ENCODE results near the gene DNAJC11.
A peak's percentile ranks its signal among the peaks of the same experiment; 100 is the strongest.
"Not testable (repeated sequence)": the region's sequence is repeated elsewhere in the genome, so short reads cannot be mapped to it uniquely, and the experiment has no call there.

DNAJC11 gene, protein sequence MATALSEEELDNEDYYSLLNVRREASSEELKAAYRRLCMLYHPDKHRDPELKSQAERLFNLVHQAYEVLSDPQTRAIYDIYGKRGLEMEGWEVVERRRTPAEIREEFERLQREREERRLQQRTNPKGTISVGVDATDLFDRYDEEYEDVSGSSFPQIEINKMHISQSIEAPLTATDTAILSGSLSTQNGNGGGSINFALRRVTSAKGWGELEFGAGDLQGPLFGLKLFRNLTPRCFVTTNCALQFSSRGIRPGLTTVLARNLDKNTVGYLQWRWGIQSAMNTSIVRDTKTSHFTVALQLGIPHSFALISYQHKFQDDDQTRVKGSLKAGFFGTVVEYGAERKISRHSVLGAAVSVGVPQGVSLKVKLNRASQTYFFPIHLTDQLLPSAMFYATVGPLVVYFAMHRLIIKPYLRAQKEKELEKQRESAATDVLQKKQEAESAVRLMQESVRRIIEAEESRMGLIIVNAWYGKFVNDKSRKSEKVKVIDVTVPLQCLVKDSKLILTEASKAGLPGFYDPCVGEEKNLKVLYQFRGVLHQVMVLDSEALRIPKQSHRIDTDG

DNA sequence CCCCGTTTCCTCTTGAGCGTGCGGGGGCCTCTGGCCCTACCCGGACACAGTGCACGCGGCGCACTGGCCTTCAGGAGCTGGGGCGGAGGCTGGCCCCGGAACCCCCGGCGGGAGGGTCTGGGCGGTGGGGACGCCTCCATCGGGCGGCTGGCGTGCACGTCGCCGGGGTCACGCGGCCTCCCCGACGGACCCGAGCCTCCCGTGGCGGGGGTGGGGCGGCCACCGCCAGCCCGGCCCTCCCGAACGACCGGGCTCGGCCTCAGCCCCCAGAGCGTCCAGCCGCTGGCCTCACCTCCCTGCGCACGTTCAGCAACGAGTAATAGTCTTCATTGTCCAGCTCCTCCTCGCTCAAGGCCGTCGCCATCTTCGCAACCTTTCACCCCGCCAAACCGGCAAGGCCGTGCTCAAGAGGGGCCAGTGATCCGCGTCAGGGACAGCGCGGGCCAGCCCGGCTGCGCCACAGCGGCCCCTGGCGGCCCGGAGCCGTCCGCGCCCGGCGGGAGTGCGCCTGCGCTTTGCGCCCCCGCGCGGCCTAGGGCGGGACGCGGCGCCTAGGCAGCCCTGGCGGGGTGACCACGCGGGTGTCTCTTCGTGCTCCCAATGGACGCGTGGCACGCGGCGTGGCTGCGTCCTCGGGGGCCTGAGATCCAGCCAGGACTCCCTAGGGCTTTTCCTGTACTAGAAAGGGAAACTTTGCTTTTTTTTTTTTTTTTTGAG is at the start of gene DNAJC11:
DNAJC11 (minus strand) TSS at position 380 of the 717 bp plus-strand sequence; CDS start at position 364, 16 bp downstream.
- peak; percentile 85 to 88 for DNase-seq

GRCh38 chr1:6750490-6750889 is 48.9 kb upstream of the DNAJC11 start:
- DNase-seq = no peak

DNA sequence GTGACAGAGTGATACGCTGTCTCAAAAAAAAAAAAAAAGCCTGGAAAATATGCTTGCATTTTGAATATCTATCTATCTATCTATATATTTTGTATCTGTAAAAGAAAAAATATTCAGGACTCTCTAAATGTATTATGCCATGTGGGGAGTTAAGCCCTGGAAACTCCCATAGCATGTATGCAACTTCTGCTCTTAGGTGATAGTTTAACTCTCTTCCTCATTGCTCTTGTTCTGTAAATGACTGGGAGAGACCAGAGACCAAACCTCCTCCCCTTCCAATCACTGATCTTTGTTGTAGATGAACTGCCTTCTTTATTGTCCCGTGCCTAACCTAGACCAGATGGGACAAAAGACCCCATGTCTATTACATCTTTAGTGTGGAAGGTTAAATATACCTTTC is 46.1 kb upstream of the DNAJC11 start:
- no peak for DNase-seq

- no peak for DNase-seq
These were observed 43.5 kb upstream of the DNAJC11 start for GRCh38 chr1:6745073-6745472.

GRCh38 chr1:6743189-6744101 is 41.8 kb upstream of the DNAJC11 start:
- DNase-seq = peak; percentile 17 to 44

- DNase-seq = not testable (repeated sequence)
These were observed 41.1 kb upstream of the DNAJC11 start for GRCh38 chr1:6742676-6743188.

DNA sequence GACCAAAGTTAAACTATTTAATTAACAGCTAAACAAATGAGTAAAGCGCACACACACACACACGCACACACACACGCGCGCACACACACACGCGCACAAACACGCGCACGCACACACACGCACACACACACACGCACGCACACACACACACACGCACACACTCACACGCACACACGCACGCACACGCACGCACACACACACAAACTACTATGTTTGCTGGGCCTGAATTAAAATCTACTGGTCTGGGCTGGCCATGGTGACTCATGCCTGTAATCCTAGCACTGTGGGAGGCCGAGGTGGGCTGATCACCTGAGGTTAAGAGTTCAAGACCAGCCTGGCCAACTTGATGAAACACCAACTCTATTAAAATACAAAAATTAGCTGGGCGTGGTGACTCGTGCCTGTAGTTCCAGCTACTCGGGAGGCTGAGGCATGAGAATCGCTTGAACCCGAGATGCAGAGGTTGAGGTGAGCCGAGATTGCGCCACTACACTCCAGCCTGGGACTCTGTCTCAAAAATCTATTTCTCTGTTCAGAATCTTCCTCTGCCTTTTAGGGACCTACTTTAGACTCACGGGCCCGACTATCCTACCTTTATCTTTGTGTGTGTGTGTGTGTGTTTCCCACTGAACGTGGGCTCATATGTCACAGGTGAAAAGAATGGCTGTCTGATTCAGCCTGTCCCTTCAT is 37.5 kb upstream of the DNAJC11 start:
- DNase-seq = no peak

GRCh38 chr1:6732942-6733341 is 31.3 kb upstream of the DNAJC11 start:
- DNase-seq = no peak

DNA sequence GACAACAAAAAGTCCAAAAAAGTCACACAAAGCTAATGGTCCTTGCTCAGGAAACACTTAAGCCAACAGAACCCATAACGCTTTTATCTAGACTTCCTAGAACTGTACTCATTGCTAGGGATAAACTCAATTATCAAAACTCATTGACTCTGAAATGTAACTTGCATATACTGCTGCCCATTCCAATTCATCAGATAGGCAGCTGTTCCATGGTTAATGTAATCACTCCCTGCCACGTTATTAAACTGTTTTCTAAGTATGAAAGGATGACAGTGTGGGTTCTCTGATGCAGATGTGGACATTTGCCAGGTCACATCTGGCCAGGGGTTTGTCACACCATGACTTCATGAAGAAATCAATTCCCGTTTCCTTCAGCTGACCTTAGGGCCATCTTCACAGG is 30.3 kb upstream of the DNAJC11 start:
- DNase-seq = no peak

GRCh38 chr1:6730880-6731279 is 29.3 kb upstream of the DNAJC11 start:
- no peak for DNase-seq

- no peak for DNase-seq
These were observed 28.9 kb upstream of the DNAJC11 start for GRCh38 chr1:6730473-6730872.

GRCh38 chr1:6727535-6727934 is 25.9 kb upstream of the DNAJC11 start:
- peak in 1 of 2 donors; percentile 8 for DNase-seq

- no peak for DNase-seq
These were observed 24.6 kb upstream of the DNAJC11 start for GRCh38 chr1:6726253-6726652.

DNA sequence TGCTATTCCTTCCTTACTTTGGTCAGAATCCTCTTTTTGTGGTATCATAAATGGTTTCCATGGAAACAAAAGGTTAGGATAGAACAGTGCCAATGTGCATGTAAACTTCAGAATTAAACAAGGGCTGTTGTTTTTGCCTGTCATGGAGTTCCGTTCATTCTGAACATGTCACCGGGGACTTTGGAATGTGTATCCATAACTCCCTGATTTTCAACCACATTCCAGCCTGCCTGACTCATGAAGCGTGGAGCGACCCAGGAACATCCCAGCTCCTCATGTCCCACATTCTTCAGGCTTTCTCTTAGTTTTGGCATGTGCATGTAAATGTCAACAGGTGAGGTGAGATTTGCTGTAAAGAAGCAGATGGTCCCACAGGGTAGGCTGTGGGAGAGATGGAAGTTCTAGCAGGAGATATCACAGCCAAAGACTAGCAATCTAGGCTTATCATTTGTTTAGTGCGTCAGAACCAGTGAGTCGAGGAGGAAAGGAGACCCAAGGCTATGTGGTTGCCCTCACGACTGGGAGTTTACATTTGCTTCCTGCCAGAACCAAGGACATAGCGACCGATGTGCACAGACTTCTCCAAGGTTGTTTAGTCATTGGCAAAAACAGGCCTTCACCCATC is 23.0 kb upstream of the DNAJC11 start:
- no peak for DNase-seq

GRCh38 chr1:6723621-6724428 is 22.2 kb upstream of the DNAJC11 start:
- DNase-seq = no peak

DNA sequence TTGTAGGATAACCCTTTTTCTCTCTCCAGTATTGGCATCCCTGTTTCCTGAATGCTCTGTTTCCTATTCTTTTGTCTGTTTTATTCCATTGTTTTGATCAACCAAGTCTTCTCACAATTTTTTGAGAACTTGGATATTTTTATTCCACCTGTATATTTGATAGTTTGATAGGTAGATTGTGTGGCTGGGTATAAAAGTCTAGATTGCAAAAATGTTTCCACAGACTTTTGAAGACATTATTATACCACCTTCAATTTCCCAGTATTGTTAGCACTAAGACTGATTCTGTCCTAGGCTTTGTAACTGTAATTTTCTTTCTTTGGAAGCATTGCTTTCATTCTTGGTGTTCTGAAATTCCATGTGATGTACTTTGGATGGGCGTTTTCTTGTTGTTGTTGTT is 9.6 kb upstream of the DNAJC11 start:
- DNase-seq = no peak

DNA sequence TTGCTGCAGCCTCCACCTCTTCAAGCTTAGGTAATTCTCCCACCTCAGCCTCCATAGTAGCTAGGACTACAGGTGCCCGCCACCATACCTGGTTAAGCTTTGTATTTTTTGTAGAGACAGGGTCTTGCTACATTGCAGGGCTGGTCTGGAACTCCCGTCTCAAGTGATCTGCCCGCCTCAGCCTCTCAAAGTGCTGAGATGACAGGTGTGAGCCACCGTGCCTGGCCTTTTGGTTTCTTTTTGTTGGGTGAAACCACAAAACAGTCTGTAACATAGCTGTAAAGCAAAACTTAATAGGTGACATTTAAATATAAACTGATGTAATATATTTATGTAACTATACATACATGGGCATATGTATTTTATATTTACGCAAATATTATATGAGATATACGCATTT is 3.1 kb upstream of the DNAJC11 start:
- no peak for DNase-seq

DNA sequence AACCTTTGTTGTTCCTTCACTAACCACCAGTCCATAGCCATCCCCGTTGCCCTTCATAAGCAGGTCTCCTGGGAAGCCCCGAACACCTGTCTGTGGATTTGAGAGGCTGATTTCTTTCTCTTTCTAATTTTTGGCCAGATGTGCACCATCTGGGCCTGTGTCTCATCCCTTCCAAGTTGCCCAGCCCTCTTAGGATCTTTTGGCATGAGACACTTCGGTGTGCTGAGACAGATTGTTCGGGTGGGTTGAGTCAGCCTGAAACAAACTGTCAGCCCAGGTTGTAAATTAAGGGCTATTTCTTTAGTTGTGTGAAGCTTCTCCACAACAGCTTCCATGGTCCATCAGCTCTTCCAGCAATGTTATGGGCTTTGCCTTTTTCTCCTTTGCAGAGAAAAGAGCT is 1.4 kb upstream of the DNAJC11 start:
- no peak for DNase-seq

GRCh38 chr1:6700853-6701436 is 671 bp downstream of the DNAJC11 start:
- no peak for DNase-seq

DNA sequence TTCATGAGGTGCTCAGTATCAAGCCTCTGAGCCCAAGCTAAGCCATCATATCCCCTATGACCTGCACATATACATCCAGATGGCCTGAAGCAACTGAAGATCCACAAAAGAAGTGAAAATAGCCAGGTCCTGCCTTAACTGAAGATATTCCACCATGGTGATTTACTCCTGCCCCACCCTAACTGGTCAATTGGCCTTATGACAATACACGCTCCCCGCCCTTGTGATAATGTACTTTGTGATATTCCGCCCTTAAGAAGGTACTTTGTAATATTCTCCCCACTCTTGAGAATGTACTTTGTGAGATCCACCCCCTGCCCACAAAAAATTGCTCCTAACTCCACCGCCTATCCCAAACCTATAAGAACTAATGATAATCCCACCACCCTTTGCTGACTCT is 1.7 kb downstream of the DNAJC11 start:
- DNase-seq = not testable (repeated sequence)
